SW480 (cell line): ENCODE results near the gene SMG1.
"Not testable (repeated sequence)": the region's sequence is repeated elsewhere in the genome, so short reads cannot be mapped to it uniquely, and the experiment has no call there.

Experiments used
- DNase-seq: peaks from one replicate; pipeline ENCODE4 v3.0.0-alpha.2; 2016; ENCODE audit warnings: low spot score

Gene SMG1

DNA sequence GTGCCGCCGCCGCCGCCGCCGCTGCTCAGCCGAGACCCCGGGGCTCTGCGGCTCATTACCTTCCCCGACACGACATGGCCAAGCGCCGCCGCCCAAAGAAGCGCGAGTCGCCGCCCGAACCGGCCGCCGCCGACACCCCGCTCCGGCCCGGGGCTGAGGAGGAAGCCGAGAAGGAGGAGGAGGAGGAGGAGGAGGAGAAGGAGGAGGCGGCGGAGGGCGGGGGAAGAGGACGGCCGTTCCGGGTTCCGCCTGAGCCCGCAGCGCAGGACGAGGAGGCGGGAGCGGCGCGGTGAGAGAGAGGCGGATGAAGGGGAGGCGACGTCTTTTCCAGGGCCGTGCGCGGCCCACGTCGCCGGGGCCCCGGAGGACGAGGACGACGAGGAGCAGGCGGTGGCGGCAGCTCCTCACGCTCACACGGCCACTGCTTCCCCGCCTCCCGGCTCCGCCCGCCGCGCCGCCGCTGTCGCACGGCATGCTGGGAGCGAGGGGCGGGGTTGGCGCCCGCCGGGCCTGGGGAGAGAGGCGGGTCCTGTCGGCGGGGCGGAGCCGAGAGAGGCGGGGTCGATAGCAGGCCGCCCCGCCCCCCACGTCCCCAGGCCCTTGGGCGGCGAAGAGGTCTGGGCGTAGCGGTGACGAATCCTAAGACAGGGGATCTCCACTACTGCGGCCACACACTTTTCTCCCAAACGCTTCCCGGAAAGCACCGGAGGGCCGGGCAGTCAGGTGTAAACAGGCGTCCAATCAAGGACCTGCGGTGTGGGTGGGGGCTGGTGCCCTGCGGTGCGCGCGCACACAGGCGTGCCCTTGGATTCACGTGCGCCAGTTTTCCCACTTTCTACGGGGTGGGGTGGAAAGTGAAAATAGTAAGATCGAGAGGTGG, at the start of gene SMG1:
Gene SMG1 (minus strand): TSS at position 423 of the 880 bp plus-strand sequence. CDS start 367 bp downstream, at position 56.
- peak; percentile 98 for DNase-seq

DNA sequence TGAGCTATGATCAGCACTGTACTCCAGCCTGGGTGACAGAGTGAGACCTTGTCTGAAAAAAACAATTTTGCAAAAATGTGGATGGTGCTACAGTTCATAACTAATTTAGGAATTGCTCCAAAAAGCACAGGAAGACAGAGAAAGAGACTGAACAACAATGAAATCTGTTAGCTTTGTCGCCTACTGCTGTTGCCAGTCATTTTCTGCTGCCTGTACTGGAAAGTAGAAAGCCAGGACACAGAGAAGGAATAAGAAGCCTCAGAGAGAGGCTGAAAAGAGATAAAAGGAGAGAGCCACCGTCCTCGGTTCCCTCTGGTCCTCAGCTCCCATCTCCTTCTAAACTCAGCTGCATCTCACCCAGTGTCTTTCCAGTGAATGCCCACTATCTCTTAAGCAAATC, 48.9 kb upstream of the SMG1 start:
- no peak for DNase-seq

- DNase-seq = no peak
Observed at GRCh38 chr16:18969855-18970240, 43.6 kb upstream of the SMG1 start.

- peak; percentile 55 for DNase-seq
Observed at GRCh38 chr16:18969050-18969854, 43.0 kb upstream of the SMG1 start.

DNA sequence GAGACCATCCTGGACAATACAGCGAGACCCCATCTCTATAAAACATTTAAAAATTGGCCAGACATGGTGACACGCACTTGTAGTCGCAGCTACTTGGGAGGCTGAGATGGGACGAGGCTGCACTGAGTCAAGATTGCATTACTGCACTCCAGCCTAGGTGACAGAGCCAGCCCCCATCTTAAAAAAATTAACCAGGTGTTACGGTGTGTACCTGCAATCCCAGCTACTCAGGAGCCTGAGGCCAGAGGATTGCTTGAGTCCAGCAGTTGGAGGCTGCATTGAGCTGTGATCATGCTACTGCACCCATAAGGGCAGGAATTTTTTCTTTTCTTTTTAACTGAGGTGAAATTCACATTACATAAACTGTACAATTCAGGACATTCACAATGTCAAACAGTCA, 40.6 kb upstream of the SMG1 start:
- DNase-seq = no peak

- DNase-seq = no peak
Observed at GRCh38 chr16:18965555-18965954, 39.3 kb upstream of the SMG1 start.

DNA sequence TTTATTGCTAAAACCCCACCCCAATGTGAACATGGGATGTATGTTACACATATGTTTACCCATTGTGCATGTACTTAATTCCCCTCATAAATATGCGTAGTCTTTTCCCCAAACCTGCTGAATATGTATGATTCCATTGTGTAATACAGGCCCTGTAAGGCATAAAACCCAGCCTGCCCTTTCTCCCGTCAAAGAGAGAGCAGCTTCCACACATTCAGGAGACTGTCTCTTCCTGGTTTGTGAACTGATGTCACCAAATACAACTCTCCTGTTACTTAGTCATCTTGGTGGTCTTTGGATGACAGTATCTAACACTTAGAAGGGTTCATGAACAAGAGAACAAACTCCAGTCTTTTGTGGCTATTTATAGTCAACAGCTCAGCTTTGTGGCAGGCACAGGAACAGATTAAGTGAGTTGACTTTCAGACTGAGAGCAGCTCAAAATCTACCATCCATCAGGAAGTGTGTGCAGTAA, 32.9 kb upstream of the SMG1 start:
- no peak for DNase-seq

- no peak for DNase-seq
Observed at GRCh38 chr16:18958621-18959029, 32.4 kb upstream of the SMG1 start.

DNA sequence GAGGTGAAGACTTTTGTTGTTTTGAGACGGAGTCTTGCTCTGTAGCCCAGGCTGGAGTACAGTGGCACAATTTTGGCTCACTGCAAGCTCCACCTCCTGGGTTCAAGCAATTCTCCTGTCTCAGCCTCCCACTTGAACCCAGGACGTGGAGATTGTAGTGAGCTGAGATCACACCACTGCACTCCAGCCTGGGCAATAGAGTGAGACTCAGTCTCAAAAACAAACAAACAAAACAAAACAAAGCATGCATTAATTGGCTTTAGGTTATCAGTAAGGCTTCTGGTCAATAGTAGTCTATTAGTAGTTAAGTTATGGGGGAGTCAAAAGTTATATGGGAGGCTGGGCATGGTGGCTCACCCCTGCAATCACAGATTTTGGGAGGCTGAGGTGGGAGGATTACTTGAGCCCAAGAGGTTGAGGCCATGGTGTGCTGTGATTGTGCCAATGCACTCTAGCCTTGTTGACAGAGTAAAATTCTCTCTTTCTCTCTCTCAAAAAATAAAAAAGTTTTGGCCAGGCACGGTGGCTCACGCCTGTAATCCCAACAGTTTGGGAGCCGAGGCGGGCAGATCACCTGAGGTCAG, 30.5 kb upstream of the SMG1 start:
- not testable (repeated sequence) for DNase-seq

DNA sequence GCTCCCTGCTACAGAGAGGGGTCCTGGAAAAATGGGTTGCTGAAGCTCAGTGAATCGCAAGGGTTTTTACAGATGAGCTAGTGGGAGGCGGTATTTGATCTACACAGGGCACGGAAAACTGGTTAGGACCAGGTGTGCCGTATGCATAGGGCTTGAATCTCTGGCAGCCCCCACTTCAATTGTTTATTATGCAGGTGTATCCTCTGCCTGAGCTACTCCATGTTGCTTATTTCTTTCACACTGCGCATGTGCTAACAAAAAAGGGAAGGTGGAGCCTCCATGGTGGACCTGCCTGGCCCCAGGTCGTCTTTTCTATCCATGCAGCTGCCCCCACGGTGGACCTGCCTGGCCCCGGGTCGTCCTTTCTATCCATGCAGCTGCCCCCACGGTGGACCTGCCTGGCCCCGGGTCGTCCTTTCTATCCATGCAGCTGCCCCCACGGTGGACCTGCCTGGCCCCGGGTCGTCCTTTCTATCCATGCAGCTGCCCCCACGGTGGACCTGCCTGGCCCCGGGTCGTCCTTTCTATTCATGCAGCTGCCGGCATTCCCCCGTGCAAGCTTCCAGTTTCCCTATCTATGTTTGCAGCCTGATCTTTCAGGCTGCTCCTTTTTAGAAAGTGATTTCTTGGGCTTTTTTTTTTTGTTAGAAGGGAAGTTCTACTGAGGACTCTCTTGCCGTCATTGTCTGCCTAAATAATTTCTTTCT, 29.8 kb upstream of the SMG1 start:
- not testable (repeated sequence) for DNase-seq

- DNase-seq = no peak
Observed at GRCh38 chr16:18953547-18953946, 27.3 kb upstream of the SMG1 start.

GRCh38 chr16:18950469-18951185, 24.4 kb upstream of the SMG1 start:
- DNase-seq = no peak

DNA sequence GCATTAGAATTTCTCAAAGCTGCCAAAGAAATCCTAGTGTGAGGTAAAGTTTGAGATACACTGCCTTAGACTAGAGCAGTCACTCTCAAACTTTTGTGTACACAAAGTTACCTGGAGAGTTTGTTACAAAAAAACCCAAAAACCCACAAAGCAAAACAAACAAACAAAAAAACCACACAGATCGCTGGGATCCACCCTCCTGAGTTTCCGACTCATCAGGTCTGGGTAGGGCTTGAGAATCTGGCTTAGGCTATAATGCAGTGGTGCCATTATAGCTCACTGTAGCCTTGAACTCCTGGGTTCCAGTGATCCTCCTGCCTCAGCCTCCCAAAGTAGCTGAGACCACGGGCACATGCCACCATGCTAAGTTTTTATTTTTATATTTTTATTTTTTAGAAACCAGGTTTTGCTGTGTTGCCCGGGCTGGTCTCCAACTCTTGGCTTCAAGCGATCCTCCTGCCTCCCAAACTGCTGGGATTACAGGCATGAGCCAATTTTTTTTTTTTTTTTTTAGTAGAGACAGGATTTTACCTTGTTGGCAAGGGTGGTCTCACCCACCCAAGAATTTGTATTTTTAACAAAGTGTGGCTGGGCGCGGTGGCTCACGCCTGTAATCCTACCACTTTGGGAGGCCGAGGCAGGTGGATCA, 22.3 kb upstream of the SMG1 start:
- DNase-seq = no peak

- DNase-seq = no peak
Observed at GRCh38 chr16:18945233-18945632, 19.0 kb upstream of the SMG1 start.

- no peak for DNase-seq
Observed at GRCh38 chr16:18943414-18943813, 17.2 kb upstream of the SMG1 start.

DNA sequence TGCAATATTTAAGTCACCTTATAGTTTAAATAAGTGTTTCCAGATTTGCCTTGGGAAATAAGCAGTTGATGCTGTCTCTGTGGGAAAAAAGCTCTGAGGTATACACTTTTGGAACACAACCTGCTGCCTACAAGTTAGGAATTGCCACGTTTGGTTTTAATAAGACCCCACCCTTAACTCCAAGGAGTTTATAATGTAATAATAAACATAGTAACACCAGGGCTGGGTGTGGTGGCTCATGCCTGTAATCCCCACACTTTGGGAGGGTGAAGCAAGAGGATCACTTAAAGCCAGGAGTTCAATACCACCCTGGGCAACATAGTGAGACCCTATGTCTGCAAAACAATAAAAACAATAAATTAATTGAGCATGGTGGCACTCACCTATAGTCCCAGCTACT, 15.9 kb upstream of the SMG1 start:
- no peak for DNase-seq

GRCh38 chr16:18941471-18941870, 15.3 kb upstream of the SMG1 start:
- no peak for DNase-seq

GRCh38 chr16:18938986-18939385, 12.8 kb upstream of the SMG1 start:
- no peak for DNase-seq

GRCh38 chr16:18937390-18937789, 11.2 kb upstream of the SMG1 start:
- DNase-seq = no peak

GRCh38 chr16:18936727-18937340, 10.6 kb upstream of the SMG1 start:
- DNase-seq = no peak
